Measurements from ENCODE around the gene CDH19. TPM values are rescaled to one million over a fixed set of nuclear protein-coding genes. Genes with fewer than 3 reads are reported as not detected.

The CDH19 gene
- total RNA-seq: 1 to 10 TPM; 1.3 to 3.9 TPM

- Histone ChIP-seq H3K9me3 (no peaks in the 10 kb centered on the region), H3K27me3 (no peaks in the 10 kb centered on the region), H3K36me3 (replicated peaks in 1 of 2; ENCODE audit: insufficient read depth in 1 of 2, low read depth in 2 of 2) (no peaks in the 10 kb centered on the region), H3K4me1 (no peaks in the 10 kb centered on the region), H3K4me3 (no peak within 1 kb of the TSS), H3K27ac (no peak within 1 kb of the TSS)
- DNase-seq (no peak), ATAC-seq (no peak)
- WGBS, 2 donors: 64 to 72% methylated on average over 9 of the region's 9 CpGs
- no peak for TF ChIP-seq POLR2A (IDR thresholded peaks at IDR 0.05)
- no peak for TF ChIP-seq CTCF (IDR thresholded peaks at IDR 0.05)
- intact Hi-C loops (cut with DNase I): no loop called here
Observed at GRCh38 chr18:66603941-66604627, at the start of gene CDH19. Gene CDH19, minus strand, starts transcription at chr18:66604090. Its CDS starts 31,886 bp downstream, at chr18:66572204.

- DNase-seq (no peak), ATAC-seq (no peak)
- no peaks in the 10 kb centered on the region for H3K9me3 ChIP-seq
- TF ChIP-seq POLR2A (IDR thresholded peaks at IDR 0.05) (no peak), CTCF (IDR thresholded peaks at IDR 0.05) (no peak)
- no peak overlapping the region for H3K27ac ChIP-seq
- 91 to 96% methylated on average over 1 of the region's 1 CpG for WGBS, 2 donors
- no peaks in the 10 kb centered on the region for H3K4me1 ChIP-seq
- H3K4me3 ChIP-seq: no peak overlapping the region
- intact Hi-C loops (cut with DNase I): no loop called here
- H3K27me3 ChIP-seq: no peaks in the 10 kb centered on the region
- no peaks in the 10 kb centered on the region for H3K36me3 ChIP-seq (replicated peaks in 1 of 2; ENCODE audit: insufficient read depth in 1 of 2, low read depth in 2 of 2)
Observed at GRCh38 chr18:66647671-66648070, 43.8 kb upstream of the CDH19 start.

GRCh38 chr18:66646609-66647008 is 42.7 kb upstream of the CDH19 start:
- no peaks in the 10 kb centered on the region for H3K4me1 ChIP-seq
- no peak for TF ChIP-seq CTCF (IDR thresholded peaks at IDR 0.05)
- no peak for TF ChIP-seq POLR2A (IDR thresholded peaks at IDR 0.05)
- 94 to 100% methylated on average over 2 of the region's 2 CpGs for WGBS, 2 donors
- intact Hi-C loops (cut with DNase I): no loop called here
- H3K27me3 ChIP-seq: no peaks in the 10 kb centered on the region
- no peak overlapping the region for H3K4me3 ChIP-seq
- H3K9me3 ChIP-seq: no peaks in the 10 kb centered on the region
- no peak overlapping the region for H3K27ac ChIP-seq
- no peaks in the 10 kb centered on the region for H3K36me3 ChIP-seq (replicated peaks in 1 of 2; ENCODE audit: insufficient read depth in 1 of 2, low read depth in 2 of 2)
- ATAC-seq: no peak
- no peak for DNase-seq

- Histone ChIP-seq H3K27me3 (no peaks in the 10 kb centered on the region), H3K4me1 (no peaks in the 10 kb centered on the region), H3K9me3 (no peaks in the 10 kb centered on the region), H3K36me3 (replicated peaks in 1 of 2; ENCODE audit: insufficient read depth in 1 of 2, low read depth in 2 of 2) (no peaks in the 10 kb centered on the region), H3K4me3 (no peak overlapping the region), H3K27ac (no peak overlapping the region)
- ATAC-seq (no peak), DNase-seq (no peak)
- 62 to 81% methylated on average over 1 of the region's 1 CpG for WGBS, 2 donors
- intact Hi-C loops (cut with DNase I): no loop called here
- TF ChIP-seq CTCF (IDR thresholded peaks at IDR 0.05) (no peak), POLR2A (IDR thresholded peaks at IDR 0.05) (no peak)
Observed at GRCh38 chr18:66645983-66646382, 42.1 kb upstream of the CDH19 start.

- no peaks in the 10 kb centered on the region for H3K4me1 ChIP-seq
- intact Hi-C loops (cut with DNase I): no loop called here
- no peaks in the 10 kb centered on the region for H3K36me3 ChIP-seq (replicated peaks in 1 of 2; ENCODE audit: insufficient read depth in 1 of 2, low read depth in 2 of 2)
- TF ChIP-seq CTCF (IDR thresholded peaks at IDR 0.05) (no peak), POLR2A (IDR thresholded peaks at IDR 0.05) (no peak)
- ATAC-seq (no peak), DNase-seq (no peak)
- H3K27me3 ChIP-seq: no peaks in the 10 kb centered on the region
- no peak overlapping the region for H3K27ac ChIP-seq
- H3K9me3 ChIP-seq: no peaks in the 10 kb centered on the region
- no peak overlapping the region for H3K4me3 ChIP-seq
- WGBS, 2 donors: 87 to 92% methylated on average over 4 of the region's 4 CpGs
Observed at GRCh38 chr18:66641056-66641455, 37.2 kb upstream of the CDH19 start.
